Body of pancreas (tissue), 4 donors: Measurements from ENCODE around the gene ROBO1. TPM values are rescaled to one million over a fixed set of nuclear protein-coding genes. Genes with fewer than 3 reads are reported as not detected.
"Not testable (repeated sequence)": the region's sequence is repeated elsewhere in the genome, so short reads cannot be mapped to it uniquely, and the experiment has no call there.

Experiments
- ATAC-seq: fragments of 150-250 bp; one replicate; pipeline ENCODE4 v1.9.1; 2016
- DNase-seq, 4 donors: peaks; one replicate each; pipeline ENCODE4 v3.0.0-alpha.2; 2019
- H3K27ac ChIP-seq, 4 donors: fragments of 200-600 bp; sonication (generic); 1 replicate in 3 of 4; 2 replicates in 1 of 4; pipeline versions ENCODE4 v1.5.1 to v1.6.1; 2016 to 2019; ENCODE audit warnings: mild to moderate bottlenecking in 1 of 4, mixed read lengths in 1 of 4, moderate library complexity in 1 of 4
- H3K27me3 ChIP-seq, 2 donors: fragments of 200-600 bp; sonication (generic); one replicate each; pipeline ENCODE4 v1.6.0; 2016; ENCODE audit warnings: mild to moderate bottlenecking in 1 of 2
- H3K36me3 ChIP-seq, 2 donors: fragments of 200-600 bp; sonication (generic); replicated peaks in 1 of 2; 2 replicates each; pipeline ENCODE4 v1.5.1; 2016; ENCODE audit warnings: low read depth in 2 of 2; ENCODE audit not compliant: insufficient read depth in 1 of 2
- H3K4me1 ChIP-seq: fragments of 200-600 bp; sonication (generic); one replicate; pipeline ENCODE4 v1.6.0; 2016
- H3K4me3 ChIP-seq, 2 donors: fragments of 200-600 bp; sonication (generic); 1 replicate in 1 of 2; 2 replicates in 1 of 2; pipeline ENCODE4 v1.5.1; 2016 to 2019
- H3K9me3 ChIP-seq, 3 donors: fragments of 200-600 bp; sonication (generic); 1 replicate in 2 of 3; 2 replicates in 1 of 3; pipeline ENCODE4 v1.5.1; 2016
- POLR2A ChIP-seq, 3 donors: fragments of 450-650 bp; IDR thresholded peaks; one replicate each; pipeline ENCODE4 v1.6.1; 2016; ENCODE audit warnings: antibody characterized with exemption in 3 of 3, mild to moderate bottlenecking in 2 of 3
- WGBS, 2 donors: methylation state at CpG; one replicate each; pipeline ENCODE4 v1.1.5; 2017; 5-methylcytosine and 5-hydroxymethylcytosine counted together
- intact Hi-C: fragments of 100-400 bp; cut with DNase I; formaldehyde crosslinking; loops from one replicate; pipeline ENCODE4 v1.15.1; 2023
- total RNA-seq, 2 donors: library from RNA; depleted of rRNA; stranded (reverse); fragments of >200 nt; gene quantifications; one replicate each; pipeline ENCODE4 v1.1.0, GENCODE V29; 2016
- TF ChIP-seq, protein P1 (sequence below), 7 experiments: fragments of 450-650 bp in 4 of 7; fragments of 200-600 bp in 3 of 7; sonication (generic) in 3 of 7; IDR thresholded peaks; one replicate each; pipeline ENCODE4 v1.5.1; 2016 to 2019; ENCODE audit warnings: antibody characterized with exemption in 7 of 7

The ROBO1 gene
- total RNA-seq, 2 donors from 2014 or later = 3.9 to 9.9 TPM

DNA sequence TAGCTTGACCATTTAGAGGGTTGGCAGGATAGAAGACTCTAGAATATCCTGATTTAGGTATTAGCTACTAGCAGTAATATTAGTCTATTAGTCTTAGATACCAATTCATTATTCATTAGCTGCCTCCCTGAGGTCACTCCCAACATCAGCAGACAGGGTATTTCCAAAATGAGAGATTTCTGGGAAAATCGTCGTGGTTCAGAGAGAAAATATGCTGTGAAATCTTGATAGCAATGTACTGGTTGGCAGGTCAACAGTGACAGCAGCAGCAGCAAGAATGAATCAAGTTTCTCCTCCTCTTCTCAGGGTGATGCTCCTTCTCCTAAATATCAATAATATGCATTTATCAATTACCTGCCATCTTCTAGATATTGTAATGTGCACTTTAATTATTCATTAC is 41.3 kb upstream of the ROBO1 start:
- H3K4me3 ChIP-seq = no peak overlapping the region
- TF ChIP-seq, protein P1, sequence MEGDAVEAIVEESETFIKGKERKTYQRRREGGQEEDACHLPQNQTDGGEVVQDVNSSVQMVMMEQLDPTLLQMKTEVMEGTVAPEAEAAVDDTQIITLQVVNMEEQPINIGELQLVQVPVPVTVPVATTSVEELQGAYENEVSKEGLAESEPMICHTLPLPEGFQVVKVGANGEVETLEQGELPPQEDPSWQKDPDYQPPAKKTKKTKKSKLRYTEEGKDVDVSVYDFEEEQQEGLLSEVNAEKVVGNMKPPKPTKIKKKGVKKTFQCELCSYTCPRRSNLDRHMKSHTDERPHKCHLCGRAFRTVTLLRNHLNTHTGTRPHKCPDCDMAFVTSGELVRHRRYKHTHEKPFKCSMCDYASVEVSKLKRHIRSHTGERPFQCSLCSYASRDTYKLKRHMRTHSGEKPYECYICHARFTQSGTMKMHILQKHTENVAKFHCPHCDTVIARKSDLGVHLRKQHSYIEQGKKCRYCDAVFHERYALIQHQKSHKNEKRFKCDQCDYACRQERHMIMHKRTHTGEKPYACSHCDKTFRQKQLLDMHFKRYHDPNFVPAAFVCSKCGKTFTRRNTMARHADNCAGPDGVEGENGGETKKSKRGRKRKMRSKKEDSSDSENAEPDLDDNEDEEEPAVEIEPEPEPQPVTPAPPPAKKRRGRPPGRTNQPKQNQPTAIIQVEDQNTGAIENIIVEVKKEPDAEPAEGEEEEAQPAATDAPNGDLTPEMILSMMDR (IDR thresholded peaks at IDR 0.05) = no peak
- ATAC-seq (no peak), DNase-seq (no peak)
- intact Hi-C loops = no loop called here
- WGBS, 2 donors = 43 to 46% methylated on average over 2 of the region's 2 CpGs
- no peaks in the 10 kb centered on the region for H3K36me3 ChIP-seq
- H3K27me3 ChIP-seq = no peaks in the 10 kb centered on the region
- no peak overlapping the region for H3K27ac ChIP-seq
- H3K4me1 ChIP-seq = no peaks in the 10 kb centered on the region
- H3K9me3 ChIP-seq = no peaks in the 10 kb centered on the region

DNA sequence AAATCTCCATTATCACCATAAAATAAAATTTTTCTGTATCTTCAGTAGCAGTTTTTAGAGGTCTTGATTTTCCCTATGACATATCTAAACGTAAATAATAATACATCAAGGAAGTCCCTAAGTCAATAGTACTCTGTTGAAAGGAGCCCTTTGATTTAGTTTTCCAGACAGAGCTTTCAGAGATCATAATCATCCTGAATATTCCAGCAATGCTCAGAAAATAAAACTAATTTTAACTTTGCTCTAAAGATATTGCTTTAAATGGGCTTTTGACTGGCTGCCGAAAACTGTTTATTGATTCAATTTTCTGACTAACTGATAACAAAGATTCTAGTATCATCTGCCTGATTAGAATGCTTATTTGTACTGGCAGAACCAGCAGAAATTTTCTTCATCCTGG is 40.7 kb upstream of the ROBO1 start:
- Histone ChIP-seq H3K9me3 (no peaks in the 10 kb centered on the region), H3K4me1 (no peaks in the 10 kb centered on the region), H3K36me3 (no peaks in the 10 kb centered on the region), H3K4me3 (no peak overlapping the region), H3K27me3 (no peaks in the 10 kb centered on the region), H3K27ac (no peak overlapping the region)
- no peak for DNase-seq
- ATAC-seq = no peak
- WGBS, 2 donors = 19 to 31% methylated on average over 2 of the region's 2 CpGs
- intact Hi-C loops = no loop called here
- TF ChIP-seq POLR2A (IDR thresholded peaks at IDR 0.05) = no peak
- TF ChIP-seq, protein P1 (IDR thresholded peaks at IDR 0.05) = no peak

DNA sequence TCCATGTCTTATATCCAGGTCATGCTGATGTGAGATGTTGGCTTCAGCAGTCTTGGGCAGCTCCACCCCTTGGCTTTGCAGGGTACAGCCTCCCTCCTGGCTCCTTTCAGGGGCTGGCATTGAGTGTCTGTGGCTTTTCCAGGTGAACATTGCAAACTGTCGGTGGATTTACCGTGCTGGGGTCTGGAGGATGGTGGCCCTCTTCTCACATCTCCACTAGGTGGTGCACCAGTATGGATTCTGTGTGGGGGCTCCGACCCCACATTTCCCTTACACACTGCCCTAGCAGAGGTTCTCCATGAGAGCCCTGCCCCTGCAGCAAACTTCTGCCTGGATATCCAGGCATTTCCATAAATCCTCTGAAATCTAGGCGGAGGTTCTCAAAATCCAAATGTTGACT is 22.4 kb upstream of the ROBO1 start:
- H3K4me3 ChIP-seq, H3K4me1 ChIP-seq, DNase-seq, H3K27ac ChIP-seq, ATAC-seq, H3K9me3 ChIP-seq, H3K27me3 ChIP-seq, intact Hi-C loops, H3K36me3 ChIP-seq: not testable (repeated sequence)
- 64 to 66% methylated on average over 4 of the region's 4 CpGs for WGBS, 2 donors

DNA sequence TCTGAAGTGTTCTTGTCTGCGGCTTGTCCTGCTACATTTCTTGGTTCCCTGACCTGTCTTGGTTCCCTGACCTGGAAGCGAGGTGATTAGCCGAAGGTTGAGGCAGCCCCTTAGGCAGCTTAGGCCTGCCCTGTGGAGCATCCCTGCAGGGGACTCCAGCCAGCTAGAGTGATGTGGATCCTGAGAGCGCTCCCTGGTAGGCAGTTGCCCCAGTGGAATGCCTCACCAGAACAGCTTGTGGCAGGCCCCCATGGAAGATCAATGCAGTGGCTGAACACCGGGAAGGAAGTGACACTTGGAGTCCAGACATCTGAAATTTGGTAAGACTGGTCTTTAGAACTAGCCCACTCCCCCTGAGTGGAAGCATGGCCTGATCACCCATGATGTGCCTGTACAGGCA is 5.5 kb upstream of the ROBO1 start:
- TF ChIP-seq, protein P1 (IDR thresholded peaks at IDR 0.05) = no peak
- no peak for TF ChIP-seq POLR2A (IDR thresholded peaks at IDR 0.05)
- H3K9me3 ChIP-seq = no peaks in the 10 kb centered on the region
- no peak for DNase-seq
- H3K27ac ChIP-seq = no peak overlapping the region
- H3K36me3 ChIP-seq = no peaks in the 10 kb centered on the region
- no peak for ATAC-seq
- no peak overlapping the region for H3K4me3 ChIP-seq
- WGBS, 2 donors = 73 to 82% methylated on average over 2 to 5 of the region's 5 CpGs
- no peaks in the 10 kb centered on the region for H3K27me3 ChIP-seq
- intact Hi-C loops = no loop called here
- no peaks in the 10 kb centered on the region for H3K4me1 ChIP-seq

DNA sequence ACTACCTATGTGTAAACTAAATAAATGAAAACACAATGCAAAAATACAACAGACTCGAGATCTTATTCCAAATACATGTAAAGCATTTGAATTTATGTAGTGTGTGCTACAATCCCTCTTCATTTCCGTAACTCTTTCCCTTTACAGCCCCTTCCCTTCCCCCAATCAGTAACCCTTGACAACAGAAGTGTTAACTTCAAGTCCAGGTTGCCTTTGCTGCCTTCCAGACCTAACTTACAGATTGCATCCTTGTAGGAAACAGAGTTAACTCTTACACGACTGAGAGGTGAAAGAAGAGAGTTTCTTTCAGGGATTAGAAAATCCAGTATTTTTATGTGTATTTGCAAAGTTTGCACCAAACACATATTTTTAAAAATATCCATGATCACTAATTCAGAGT is 1.4 kb upstream of the ROBO1 start:
- Histone ChIP-seq H3K36me3 (no peaks in the 10 kb centered on the region), H3K27me3 (no peaks in the 10 kb centered on the region), H3K4me1 (peaks cover 4% of the 10 kb centered on the region), H3K27ac (no peak overlapping the region), H3K9me3 (no peaks in the 10 kb centered on the region), H3K4me3 (no peak overlapping the region)
- WGBS, 2 donors = 13 to 21% methylated on average over 3 of the region's 3 CpGs
- no peak for DNase-seq
- intact Hi-C loops = no loop called here
- TF ChIP-seq, protein P1 (IDR thresholded peaks at IDR 0.05) = no peak
- no peak for TF ChIP-seq POLR2A (IDR thresholded peaks at IDR 0.05)
- no peak for ATAC-seq
